ENCODE measurements around the gene CELF3. TPM values are rescaled to one million over a fixed set of nuclear protein-coding genes. Genes with fewer than 3 reads are reported as not detected.
"Not testable (repeated sequence)": the region's sequence is repeated elsewhere in the genome, so short reads cannot be mapped to it uniquely, and the experiment has no call there.

CELF3 gene
- total RNA-seq, 2 donors from 2014 or later: not detected

DNA sequence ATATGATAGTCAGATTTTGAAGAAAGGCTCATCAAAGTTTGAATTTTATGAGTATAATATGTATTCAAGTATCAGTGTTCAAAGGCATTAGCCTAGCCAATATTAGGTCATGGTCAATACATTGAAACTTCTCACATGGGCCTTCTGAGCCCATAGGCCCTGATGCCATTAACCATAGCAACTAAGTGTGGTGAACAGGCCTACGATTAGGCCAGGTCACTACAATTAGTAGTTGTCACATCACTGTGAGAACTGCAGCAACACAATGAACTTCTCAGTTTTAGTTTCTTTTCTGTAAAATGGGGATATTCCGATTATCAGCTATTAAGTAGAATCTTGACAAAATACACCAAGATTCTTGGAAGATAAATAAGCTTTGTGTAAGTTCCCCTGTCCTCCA lies 30.0 kb downstream of the CELF3 start:
- no peak for DNase-seq (ENCODE audit: low spot score)
- H3K36me3 ChIP-seq: peaks cover 5% of the 10 kb centered on the region
- peaks cover 0 to 4% of the 10 kb centered on the region in 2 donors for H3K4me1 ChIP-seq
- TF ChIP-seq, protein P1, sequence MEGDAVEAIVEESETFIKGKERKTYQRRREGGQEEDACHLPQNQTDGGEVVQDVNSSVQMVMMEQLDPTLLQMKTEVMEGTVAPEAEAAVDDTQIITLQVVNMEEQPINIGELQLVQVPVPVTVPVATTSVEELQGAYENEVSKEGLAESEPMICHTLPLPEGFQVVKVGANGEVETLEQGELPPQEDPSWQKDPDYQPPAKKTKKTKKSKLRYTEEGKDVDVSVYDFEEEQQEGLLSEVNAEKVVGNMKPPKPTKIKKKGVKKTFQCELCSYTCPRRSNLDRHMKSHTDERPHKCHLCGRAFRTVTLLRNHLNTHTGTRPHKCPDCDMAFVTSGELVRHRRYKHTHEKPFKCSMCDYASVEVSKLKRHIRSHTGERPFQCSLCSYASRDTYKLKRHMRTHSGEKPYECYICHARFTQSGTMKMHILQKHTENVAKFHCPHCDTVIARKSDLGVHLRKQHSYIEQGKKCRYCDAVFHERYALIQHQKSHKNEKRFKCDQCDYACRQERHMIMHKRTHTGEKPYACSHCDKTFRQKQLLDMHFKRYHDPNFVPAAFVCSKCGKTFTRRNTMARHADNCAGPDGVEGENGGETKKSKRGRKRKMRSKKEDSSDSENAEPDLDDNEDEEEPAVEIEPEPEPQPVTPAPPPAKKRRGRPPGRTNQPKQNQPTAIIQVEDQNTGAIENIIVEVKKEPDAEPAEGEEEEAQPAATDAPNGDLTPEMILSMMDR (IDR thresholded peaks at IDR 0.05): no peak
- no peaks in the 10 kb centered on the region for H3K27me3 ChIP-seq
- peak overlapping the region in 1 of 2 donors; percentile 41 for H3K27ac ChIP-seq
- H3K9me3 ChIP-seq: no peaks in the 10 kb centered on the region
- no peak overlapping the region for H3K4me3 ChIP-seq

- DNase-seq (ENCODE audit: low spot score): no peak
- Histone ChIP-seq H3K9me3 (no peaks in the 10 kb centered on the region), H3K27ac (no peak overlapping the region), H3K4me3 (no peak overlapping the region), H3K4me1 (peaks cover 0 to 7% of the 10 kb centered on the region in 2 donors), H3K27me3 (no peaks in the 10 kb centered on the region), H3K36me3 (peaks cover 5% of the 10 kb centered on the region)
- TF ChIP-seq, protein P1 (IDR thresholded peaks at IDR 0.05): no peak
Observed at GRCh38 chr1:151684128-151684527, 32.5 kb downstream of the CELF3 start.

DNA sequence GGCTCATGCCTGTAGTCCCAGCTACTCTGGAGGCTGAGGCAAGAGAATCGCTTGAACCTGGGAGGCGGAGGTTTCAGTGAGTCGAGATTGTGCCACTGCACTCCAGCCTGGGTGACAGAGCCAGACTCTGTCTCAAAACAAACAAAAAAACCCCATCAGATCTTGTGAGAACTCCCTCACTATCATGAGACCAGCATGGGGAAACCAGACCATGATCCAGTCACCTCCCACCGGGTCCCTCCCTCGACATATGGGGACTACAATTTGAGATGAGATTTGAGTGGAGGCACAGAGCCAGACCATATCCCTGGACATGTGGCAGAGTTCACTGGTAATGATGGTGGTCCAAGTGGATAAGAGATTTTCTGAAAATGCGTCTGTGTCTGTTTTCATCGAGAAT lies 33.7 kb downstream of the CELF3 start:
- not testable (repeated sequence) for H3K9me3 ChIP-seq; H3K4me3 ChIP-seq; DNase-seq (ENCODE audit: low spot score); H3K27ac ChIP-seq; H3K4me1 ChIP-seq; H3K27me3 ChIP-seq
- H3K36me3 ChIP-seq: peaks cover 12% of the 10 kb centered on the region

DNA sequence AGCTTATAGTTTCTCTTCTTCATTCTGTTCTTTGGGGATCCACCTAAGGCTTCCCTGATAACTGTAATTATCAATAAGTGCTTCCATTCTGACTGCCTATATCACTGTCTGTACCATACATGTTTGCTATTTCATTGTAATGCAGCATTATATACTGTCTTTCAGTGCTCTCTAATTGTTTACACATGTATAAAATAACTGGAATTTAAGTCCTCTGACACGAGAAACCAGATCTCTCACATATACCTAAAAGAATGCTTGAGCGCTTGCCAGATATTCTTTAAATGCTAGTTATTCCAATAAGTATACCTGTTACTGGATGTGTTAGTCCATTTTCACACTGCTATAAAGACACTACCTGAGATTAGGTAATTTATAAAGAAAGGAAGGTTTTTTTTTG lies 34.7 kb downstream of the CELF3 start:
- H3K4me3 ChIP-seq: no peak overlapping the region
- no peak for DNase-seq (ENCODE audit: low spot score)
- no peak overlapping the region for H3K27ac ChIP-seq
- H3K27me3 ChIP-seq: no peaks in the 10 kb centered on the region
- TF ChIP-seq, protein P1 (IDR thresholded peaks at IDR 0.05): no peak
- H3K4me1 ChIP-seq: peaks cover 0 to 7% of the 10 kb centered on the region in 2 donors
- H3K9me3 ChIP-seq: no peaks in the 10 kb centered on the region
- H3K36me3 ChIP-seq: peaks cover 9% of the 10 kb centered on the region

DNA sequence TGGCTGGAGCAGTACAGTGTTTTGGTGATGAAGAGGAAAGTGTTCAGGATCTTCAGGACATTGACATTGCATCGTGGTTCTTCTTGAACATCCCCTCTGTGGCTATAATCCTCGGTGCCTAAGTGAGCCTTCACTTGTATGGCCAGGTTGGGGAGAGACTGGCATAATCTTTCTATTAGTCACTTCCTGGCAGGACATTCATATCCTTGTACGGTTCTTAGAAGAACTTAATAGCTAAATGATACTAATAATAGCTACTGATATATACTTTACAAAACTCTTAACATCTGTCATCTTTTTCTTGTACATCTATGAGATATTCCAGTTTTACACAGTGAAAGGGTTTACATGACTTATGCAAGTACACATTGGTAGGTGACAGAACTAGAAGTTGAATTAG lies 35.8 kb downstream of the CELF3 start:
- TF ChIP-seq, protein P1 (IDR thresholded peaks at IDR 0.05): no peak
- no peak for DNase-seq (ENCODE audit: low spot score)
- Histone ChIP-seq H3K4me1 (peaks cover 0 to 7% of the 10 kb centered on the region in 2 donors), H3K27ac (no peak overlapping the region), H3K36me3 (peaks cover 9% of the 10 kb centered on the region), H3K9me3 (no peaks in the 10 kb centered on the region), H3K27me3 (no peaks in the 10 kb centered on the region), H3K4me3 (no peak overlapping the region)

DNA sequence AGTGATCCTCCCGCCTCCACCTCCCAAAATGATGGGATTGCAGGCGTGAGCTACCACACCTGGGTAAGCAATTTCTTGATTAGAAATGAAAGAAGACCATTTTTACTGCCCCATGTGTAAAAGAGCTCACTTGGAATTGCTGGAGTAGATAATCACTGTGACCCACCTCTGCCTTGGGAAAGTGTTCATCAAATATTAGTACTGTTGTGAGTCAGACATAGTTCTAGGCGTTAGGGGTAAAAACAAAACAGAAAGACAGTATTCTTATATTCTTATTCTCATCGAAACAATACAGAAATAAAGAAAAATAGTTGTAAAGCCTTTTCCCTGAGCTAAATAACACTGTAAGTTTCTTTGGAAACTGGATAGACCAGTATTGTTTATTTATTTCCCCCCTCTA lies 36.2 kb downstream of the CELF3 start:
- H3K4me3 ChIP-seq: no peak overlapping the region
- peaks cover 9% of the 10 kb centered on the region for H3K36me3 ChIP-seq
- peaks cover 0 to 7% of the 10 kb centered on the region in 2 donors for H3K4me1 ChIP-seq
- H3K27me3 ChIP-seq: no peaks in the 10 kb centered on the region
- TF ChIP-seq, protein P1 (IDR thresholded peaks at IDR 0.05): no peak
- no peaks in the 10 kb centered on the region for H3K9me3 ChIP-seq
- no peak overlapping the region for H3K27ac ChIP-seq
- DNase-seq (ENCODE audit: low spot score): no peak

Data from right atrium auricular region (tissue), 2 donors.